ENCODE measurements around the gene ZNF524. TPM values are rescaled to one million over a fixed set of nuclear protein-coding genes. Genes with fewer than 3 reads are reported as not detected.
A peak's percentile ranks its signal among the peaks of the same experiment; 100 is the strongest.

ZNF524 gene
- total RNA-seq, 1 experiment from 2014 or later = 11.1 TPM

DNA sequence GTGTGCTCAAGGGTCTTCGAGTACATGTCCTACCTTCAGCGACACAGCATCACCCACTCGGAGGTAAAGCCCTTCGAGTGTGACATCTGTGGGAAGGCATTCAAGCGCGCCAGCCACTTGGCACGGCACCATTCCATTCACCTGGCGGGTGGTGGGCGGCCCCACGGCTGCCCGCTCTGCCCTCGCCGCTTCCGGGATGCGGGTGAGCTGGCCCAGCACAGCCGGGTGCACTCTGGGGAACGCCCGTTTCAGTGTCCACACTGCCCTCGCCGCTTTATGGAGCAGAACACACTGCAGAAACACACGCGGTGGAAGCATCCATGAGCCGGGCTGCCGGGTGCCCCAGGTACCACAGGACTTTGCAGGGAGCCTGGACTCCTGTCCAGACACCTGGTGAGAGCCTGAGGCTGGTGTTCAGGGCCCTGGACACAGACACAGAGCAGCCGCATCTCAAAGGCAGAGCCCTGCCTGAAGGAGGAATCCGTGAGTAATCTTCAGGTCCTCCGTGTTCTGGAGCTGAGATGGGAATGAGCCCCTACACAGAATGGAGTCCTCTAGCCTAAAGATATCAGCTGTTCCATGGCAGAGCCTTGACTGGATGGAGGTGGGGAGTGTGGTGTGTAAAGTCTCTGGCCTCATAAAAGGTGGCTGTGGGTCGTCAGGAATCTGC lies 44.9 kb downstream of the ZNF524 start:
- no peaks in the 10 kb centered on the region for H3K9me3 Mint-ChIP-seq (ENCODE audit: unreplicated experiment)
- H3K4me3 Mint-ChIP-seq (ENCODE audit: unreplicated experiment) = peak overlapping the region; percentile 86
- TF ChIP-seq, protein P1, sequence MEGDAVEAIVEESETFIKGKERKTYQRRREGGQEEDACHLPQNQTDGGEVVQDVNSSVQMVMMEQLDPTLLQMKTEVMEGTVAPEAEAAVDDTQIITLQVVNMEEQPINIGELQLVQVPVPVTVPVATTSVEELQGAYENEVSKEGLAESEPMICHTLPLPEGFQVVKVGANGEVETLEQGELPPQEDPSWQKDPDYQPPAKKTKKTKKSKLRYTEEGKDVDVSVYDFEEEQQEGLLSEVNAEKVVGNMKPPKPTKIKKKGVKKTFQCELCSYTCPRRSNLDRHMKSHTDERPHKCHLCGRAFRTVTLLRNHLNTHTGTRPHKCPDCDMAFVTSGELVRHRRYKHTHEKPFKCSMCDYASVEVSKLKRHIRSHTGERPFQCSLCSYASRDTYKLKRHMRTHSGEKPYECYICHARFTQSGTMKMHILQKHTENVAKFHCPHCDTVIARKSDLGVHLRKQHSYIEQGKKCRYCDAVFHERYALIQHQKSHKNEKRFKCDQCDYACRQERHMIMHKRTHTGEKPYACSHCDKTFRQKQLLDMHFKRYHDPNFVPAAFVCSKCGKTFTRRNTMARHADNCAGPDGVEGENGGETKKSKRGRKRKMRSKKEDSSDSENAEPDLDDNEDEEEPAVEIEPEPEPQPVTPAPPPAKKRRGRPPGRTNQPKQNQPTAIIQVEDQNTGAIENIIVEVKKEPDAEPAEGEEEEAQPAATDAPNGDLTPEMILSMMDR (IDR thresholded peaks at IDR 0.05; ENCODE audit: insufficient read depth in 1 of 2, low read depth in 1 of 2, low read length in 1 of 2, severe bottlenecking in 1 of 2, unreplicated experiment in 1 of 2) = no peak
- peaks cover 91% of the 10 kb centered on the region for H3K36me3 Mint-ChIP-seq (ENCODE audit: insufficient read depth, unreplicated experiment)
- POLR2A ChIA-PET = no interaction called here
- H3K4me1 Mint-ChIP-seq (ENCODE audit: low read depth, unreplicated experiment) = peaks cover 32% of the 10 kb centered on the region
- H3K4me3 ChIP-seq (ENCODE audit: low read depth, low read length) = peak overlapping the region; percentile 84
- H3K9me3 ChIP-seq = no peaks in the 10 kb centered on the region
- H3K4me1 ChIP-seq = peaks cover 3% of the 10 kb centered on the region; the same call in 1 of the 2 replicates
- no peak for DNase-seq
- H3K27ac Mint-ChIP-seq (ENCODE audit: unreplicated experiment) = peak overlapping the region; percentile 95
- H3K27me3 ChIP-seq (replicated peaks; ENCODE audit: control insufficient read depth, insufficient read depth, low read length) = no peaks in the 10 kb centered on the region
- TSS peak; percentile 62 for BruUV-seq (replicated peaks)
- intact Hi-C loops (cut with micrococcal nuclease; ENCODE audit: unreplicated experiment) = no loop called here
- CTCF ChIA-PET = no interaction called here
- no peaks in the 10 kb centered on the region for H3K27me3 Mint-ChIP-seq (ENCODE audit: insufficient read depth, unreplicated experiment)
- H3K36me3 ChIP-seq (ENCODE audit: control insufficient read depth, insufficient read depth, low read length) = no peaks in the 10 kb centered on the region

DNA sequence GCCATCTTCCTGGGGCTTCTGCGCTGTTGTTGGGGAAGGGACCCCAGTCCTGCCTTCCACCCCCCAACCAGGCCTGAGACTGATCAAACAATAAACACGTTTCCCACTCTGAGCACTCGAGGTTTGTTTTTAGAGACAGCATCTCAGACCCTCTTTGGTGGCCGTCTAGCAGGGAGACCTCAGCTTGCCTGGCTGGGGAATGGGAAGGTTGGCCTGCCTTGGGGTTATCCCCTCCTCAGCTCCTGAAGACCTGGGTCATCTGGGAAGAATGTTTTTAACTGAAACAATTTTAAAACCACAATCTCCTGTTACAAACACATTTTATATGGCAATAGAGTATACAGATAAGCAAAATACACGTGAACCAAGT lies 45.4 kb downstream of the ZNF524 start:
- no peaks in the 10 kb centered on the region for H3K27me3 Mint-ChIP-seq (ENCODE audit: insufficient read depth, unreplicated experiment)
- Histone ChIP-seq H3K4me3 (ENCODE audit: low read depth, low read length) (no peak overlapping the region), H3K27me3 (replicated peaks; ENCODE audit: control insufficient read depth, insufficient read depth, low read length) (no peaks in the 10 kb centered on the region), H3K4me1 (peaks cover 3% of the 10 kb centered on the region; the same call in 1 of the 2 replicates), H3K36me3 (ENCODE audit: control insufficient read depth, insufficient read depth, low read length) (no peaks in the 10 kb centered on the region), H3K9me3 (no peaks in the 10 kb centered on the region)
- peaks cover 90% of the 10 kb centered on the region for H3K36me3 Mint-ChIP-seq (ENCODE audit: insufficient read depth, unreplicated experiment)
- no peaks in the 10 kb centered on the region for H3K9me3 Mint-ChIP-seq (ENCODE audit: unreplicated experiment)
- ChIA-PET POLR2A (no interaction called here), CTCF (no interaction called here)
- H3K4me1 Mint-ChIP-seq (ENCODE audit: low read depth, unreplicated experiment) = peaks cover 32% of the 10 kb centered on the region
- BruUV-seq (replicated peaks) = no TSS peak
- intact Hi-C loops (cut with micrococcal nuclease; ENCODE audit: unreplicated experiment) = no loop called here
- no peak for DNase-seq
- TF ChIP-seq, protein P1 (IDR thresholded peaks at IDR 0.05; ENCODE audit: insufficient read depth in 1 of 2, low read depth in 1 of 2, low read length in 1 of 2, severe bottlenecking in 1 of 2, unreplicated experiment in 1 of 2) = no peak
- H3K27ac Mint-ChIP-seq (ENCODE audit: unreplicated experiment) = no peak overlapping the region
- H3K4me3 Mint-ChIP-seq (ENCODE audit: unreplicated experiment) = peak overlapping the region; percentile 27

DNA sequence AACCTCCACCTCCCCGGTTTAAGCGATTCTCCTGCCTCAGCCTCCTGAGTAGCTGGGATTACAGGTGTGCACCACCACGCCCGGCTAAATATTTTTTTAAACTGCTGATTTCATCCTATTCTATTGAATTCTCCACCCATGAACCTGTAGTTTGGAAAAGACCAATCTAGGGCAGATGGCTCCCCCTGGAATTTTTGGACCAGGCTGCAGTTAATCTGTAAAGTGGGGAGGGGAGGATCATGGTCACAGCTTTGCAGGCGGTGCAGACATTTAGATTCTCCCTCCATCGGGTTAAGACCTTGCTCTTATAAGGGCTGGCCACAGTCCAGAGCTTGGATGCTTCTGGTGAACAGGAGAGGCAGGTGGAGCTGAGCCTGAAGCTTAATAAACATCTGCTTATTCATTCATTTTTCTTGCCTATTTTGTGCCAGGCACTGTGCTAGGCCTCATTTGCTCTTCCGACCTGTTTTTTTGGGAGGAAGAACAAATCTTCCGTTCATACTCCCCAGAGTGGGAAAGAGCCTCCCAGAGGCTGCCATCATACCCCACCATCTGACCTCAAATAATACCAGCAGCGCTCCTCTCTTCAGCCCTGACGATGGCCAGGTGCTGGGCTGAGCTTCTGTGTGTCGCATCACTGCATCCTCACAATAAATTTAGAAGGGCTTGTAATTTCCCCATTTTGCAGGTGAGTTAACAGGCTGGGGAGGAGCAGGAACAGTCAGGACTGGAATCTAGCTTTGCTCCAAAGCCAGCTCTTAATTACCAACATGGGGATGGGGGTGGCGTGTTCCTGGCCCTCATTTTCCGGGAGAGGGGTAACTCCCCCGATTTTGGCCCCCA lies 47.0 kb downstream of the ZNF524 start:
- peaks cover 3% of the 10 kb centered on the region; the same call in 1 of the 2 replicates for H3K4me1 ChIP-seq
- TF ChIP-seq, protein P1 (IDR thresholded peaks at IDR 0.05; ENCODE audit: insufficient read depth in 1 of 2, low read depth in 1 of 2, low read length in 1 of 2, severe bottlenecking in 1 of 2, unreplicated experiment in 1 of 2) = no peak
- no peaks in the 10 kb centered on the region for H3K27me3 Mint-ChIP-seq (ENCODE audit: insufficient read depth, unreplicated experiment)
- CTCF ChIA-PET = interaction anchor here (0.6 to 0.9 kb wide), 2 partner anchors 15 to 1028 kb away, joined by 3 to 4 read pairs; no protein-coding TSS in a partner anchor
- no peaks in the 10 kb centered on the region for H3K9me3 ChIP-seq
- H3K36me3 Mint-ChIP-seq (ENCODE audit: insufficient read depth, unreplicated experiment) = peaks cover 79% of the 10 kb centered on the region
- POLR2A ChIA-PET = interaction anchor here (0.6 to 0.7 kb wide), 3 partner anchors 21 to 23 kb away, joined by 3 read pairs; partner anchors contain the start of gene ZNF784
- no peaks in the 10 kb centered on the region for H3K36me3 ChIP-seq (ENCODE audit: control insufficient read depth, insufficient read depth, low read length)
- peak overlapping the region; percentile 76 for H3K27ac Mint-ChIP-seq (ENCODE audit: unreplicated experiment)
- DNase-seq = no peak
- H3K27me3 ChIP-seq (replicated peaks; ENCODE audit: control insufficient read depth, insufficient read depth, low read length) = no peaks in the 10 kb centered on the region
- H3K4me3 Mint-ChIP-seq (ENCODE audit: unreplicated experiment) = peak overlapping the region; percentile 82
- BruUV-seq (replicated peaks) = no TSS peak
- intact Hi-C loops (cut with micrococcal nuclease; ENCODE audit: unreplicated experiment) = no loop called here
- no peaks in the 10 kb centered on the region for H3K9me3 Mint-ChIP-seq (ENCODE audit: unreplicated experiment)
- H3K4me3 ChIP-seq (ENCODE audit: low read depth, low read length) = peak overlapping the region; percentile 93
- peaks cover 21% of the 10 kb centered on the region for H3K4me1 Mint-ChIP-seq (ENCODE audit: low read depth, unreplicated experiment)

All from Caco-2 (cell line).